Measurements from ENCODE around the gene ASCL3. TPM values are rescaled to one million over a fixed set of nuclear protein-coding genes. Genes with fewer than 3 reads are reported as not detected.

ASCL3 gene
- total and polyA plus RNA-seq, 2 of the 8 experiments (the other 6 are each of a cell fraction or from before 2014, with no cell fraction given): not detected

DNA sequence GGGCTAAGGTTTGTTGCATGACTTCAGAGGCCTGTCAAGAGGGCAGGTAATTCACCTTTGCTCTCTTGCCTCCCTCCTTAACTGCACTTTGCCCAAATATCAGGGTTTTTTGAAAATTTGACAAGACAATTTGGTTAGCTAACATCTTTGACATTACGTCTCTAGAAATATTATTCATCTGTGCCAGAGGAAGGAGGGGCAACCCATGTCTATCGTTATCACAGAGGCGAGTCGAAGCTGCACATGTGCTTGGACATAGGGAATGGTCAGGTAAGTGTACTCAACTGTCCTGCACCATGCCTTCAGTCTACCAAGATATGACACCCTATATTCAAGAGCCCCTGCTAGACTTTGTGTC lies 28.2 kb downstream of the ASCL3 start:
- TF ChIP-seq SP1 (IDR thresholded peaks at IDR 0.05; ENCODE audit: low read depth, low read length) (no peak), HDAC6 (IDR thresholded peaks at IDR 0.05; ENCODE audit: low read depth, low read length) (no peak), YY1 (IDR thresholded peaks at IDR 0.05; ENCODE audit: low read depth, low read length) (no peak)
- TF ChIP-seq, protein P1, sequence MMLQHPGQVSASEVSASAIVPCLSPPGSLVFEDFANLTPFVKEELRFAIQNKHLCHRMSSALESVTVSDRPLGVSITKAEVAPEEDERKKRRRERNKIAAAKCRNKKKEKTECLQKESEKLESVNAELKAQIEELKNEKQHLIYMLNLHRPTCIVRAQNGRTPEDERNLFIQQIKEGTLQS (IDR thresholded peaks at IDR 0.05; ENCODE audit: insufficient read depth, low read depth, low read length): no peak
- H3K4me2 ChIP-seq (ENCODE audit: insufficient read depth in 1 of 2, low read depth in 2 of 2, low read length in 2 of 2): no peak overlapping the region
- no peak overlapping the region for H2BK20ac ChIP-seq (ENCODE audit: low read length)
- H3K4ac ChIP-seq (replicated peaks; ENCODE audit: insufficient read length, low read depth, low read length): no peak overlapping the region
- 97% methylated on average over 4 of the region's 4 CpGs; no CpG with 5 or more reads in 1 of the 2 experiments for whole genome bisulfite sequencing, 2 experiments (ENCODE audit: extremely low coverage in 1 of 2, insufficient coverage in 1 of 2, insufficient read length in 1 of 2, insufficient replicate concordance in 2 of 2, low coverage in 1 of 2, low lambda C conversion rate in 2 of 2, missing lambda C conversion rate in 1 of 2)
- CTCF ChIA-PET (ENCODE audit: partially characterized antibody): interaction anchor here (0.6 to 5.8 kb wide), 22 partner anchors 8 to 588 kb away, joined by 3 to 66 read pairs (median 4); partner anchors contain the start of genes ASCL3, C11orf16 and TMEM9B
- H2BK15ac ChIP-seq (ENCODE audit: low read length): no peak overlapping the region
- H3K4me3 ChIP-seq (ENCODE audit: extremely low read depth in 1 of 4, insufficient read depth in 2 of 4, low read depth in 3 of 4, low read length in 4 of 4): no peak overlapping the region
- H2BK12ac ChIP-seq (ENCODE audit: low read depth, low read length): no peak overlapping the region
- H3K4me1 ChIP-seq (replicated peaks in 1 of 4; ENCODE audit: control insufficient read depth in 3 of 4, insufficient read depth in 4 of 4, low read length in 3 of 4): peaks cover 0 to 11% (median 4%) of the 10 kb centered on the region in 4 experiments; a peak in 6 of 7 replicates
- peaks cover 10% of the 10 kb centered on the region; the same call in 1 of the 2 replicates for H3K23me2 ChIP-seq (ENCODE audit: low read depth, low read length)
- POLR2A ChIA-PET (ENCODE audit: partially characterized antibody): interaction anchor here (0.8 to 1.8 kb wide), 2 partner anchors 46 to 50 kb away, joined by 3 to 5 read pairs; partner anchors contain the start of gene TMEM9B
- no peak overlapping the region for H2BK5ac ChIP-seq (ENCODE audit: low read depth, low read length)
- H3K14ac ChIP-seq (ENCODE audit: insufficient read length): no peak overlapping the region
- no peak overlapping the region for H3K18ac ChIP-seq (ENCODE audit: extremely low read depth, low read length)
- H4K20me1 ChIP-seq (replicated peaks in 1 of 2; ENCODE audit: control insufficient read depth in 1 of 2, insufficient read depth in 2 of 2, low read length in 2 of 2): peaks cover 0 to 1% of the 10 kb centered on the region in 2 experiments
- peaks cover 11 to 35% (median 27%) of the 10 kb centered on the region in 4 experiments; a peak in 7 of 8 replicates for H3K36me3 ChIP-seq (ENCODE audit: control insufficient read depth in 2 of 4, insufficient read depth in 4 of 4, low read length in 3 of 4)
- no peak for FAIRE-seq
- no peak for DNase-seq (ENCODE audit: low read depth in 1 of 2, low spot score in 2 of 2)
- peaks cover 0 to 4% (median 1%) of the 10 kb centered on the region in 4 experiments; a peak in 2 of 7 replicates for H3K27me3 ChIP-seq (replicated peaks in 1 of 4; ENCODE audit: control insufficient read depth in 3 of 4, extremely low read depth in 1 of 4, insufficient read depth in 3 of 4, low read length in 3 of 4)
- H3K79me1 ChIP-seq (ENCODE audit: low read depth, low read length): no peaks in the 10 kb centered on the region
- H4K8ac ChIP-seq (ENCODE audit: extremely low read depth, insufficient read depth, low read length): no peak overlapping the region
- peaks cover 0 to 5% of the 10 kb centered on the region in 2 experiments; a peak in 1 of 4 replicates for H3K79me2 ChIP-seq (ENCODE audit: control insufficient read depth in 1 of 2, insufficient read depth in 2 of 2, low read length in 2 of 2)
- no peak overlapping the region for H3K27ac ChIP-seq (ENCODE audit: low read depth, low read length)
- H4K91ac ChIP-seq (replicated peaks; ENCODE audit: insufficient read length, low read length): no peak overlapping the region
- no peak overlapping the region for H3K9ac ChIP-seq (replicated peaks in 1 of 4; ENCODE audit: extremely low read depth in 1 of 4, low read depth in 3 of 4, low read length in 3 of 4)
- no peak overlapping the region for H2BK120ac ChIP-seq (replicated peaks; ENCODE audit: low read depth, low read length)
- no peak overlapping the region for H3K23ac ChIP-seq (ENCODE audit: insufficient read length)
- no peak overlapping the region for H3K56ac ChIP-seq (replicated peaks; ENCODE audit: insufficient read length, low read depth, low read length)
- H2AK5ac ChIP-seq (ENCODE audit: low read depth, low read length): no peak overlapping the region
- no peaks in the 10 kb centered on the region for H3K9me3 ChIP-seq (ENCODE audit: insufficient read depth in 2 of 2, low read depth in 1 of 2, low read length in 1 of 2)
- H4K5ac ChIP-seq (ENCODE audit: insufficient read length, low read depth, low read length): no peak overlapping the region
- no peak overlapping the region for H2AFZ ChIP-seq (ENCODE audit: low read length)

Measured in H1 (cell line).